ENCODE measurements around the gene NT5DC4.
"Not testable (repeated sequence)": the region's sequence is repeated elsewhere in the genome, so short reads cannot be mapped to it uniquely, and the experiment has no call there.

NT5DC4 gene

GRCh38 chr2:112701052-112701451 is 19.8 kb upstream of the NT5DC4 start:
- no peak for FAIRE-seq

GRCh38 chr2:112703684-112704083 is 17.1 kb upstream of the NT5DC4 start:
- no peak for FAIRE-seq

- no peak for FAIRE-seq
These were observed 15.2 kb upstream of the NT5DC4 start for GRCh38 chr2:112705575-112705974.

GRCh38 chr2:112706170-112706664 is 14.6 kb upstream of the NT5DC4 start:
- FAIRE-seq: no peak

- FAIRE-seq: not testable (repeated sequence)
These were observed 13.9 kb upstream of the NT5DC4 start for GRCh38 chr2:112706947-112707346.

GRCh38 chr2:112708968-112709367 is 11.9 kb upstream of the NT5DC4 start:
- FAIRE-seq: no peak

- FAIRE-seq: no peak
These were observed 11.1 kb upstream of the NT5DC4 start for GRCh38 chr2:112709703-112710102.

GRCh38 chr2:112710956-112711750 is 9.7 kb upstream of the NT5DC4 start:
- no peak for FAIRE-seq

- FAIRE-seq: no peak
These were observed 8.4 kb upstream of the NT5DC4 start for GRCh38 chr2:112712465-112712864.

- FAIRE-seq: no peak
These were observed 7.8 kb upstream of the NT5DC4 start for GRCh38 chr2:112712903-112713584.

- no peak for FAIRE-seq
These were observed 7.3 kb upstream of the NT5DC4 start for GRCh38 chr2:112713585-112713925.

- no peak for FAIRE-seq
These were observed 6.9 kb upstream of the NT5DC4 start for GRCh38 chr2:112713926-112714325.

GRCh38 chr2:112714331-112714730 is 6.5 kb upstream of the NT5DC4 start:
- FAIRE-seq: no peak

- no peak for FAIRE-seq
These were observed 5.8 kb upstream of the NT5DC4 start for GRCh38 chr2:112714836-112715631.

GRCh38 chr2:112716094-112716493 is 4.7 kb upstream of the NT5DC4 start:
- FAIRE-seq: not testable (repeated sequence)

- FAIRE-seq: not testable (repeated sequence)
These were observed 3.9 kb upstream of the NT5DC4 start for GRCh38 chr2:112716826-112717352.

- FAIRE-seq: no peak
These were observed 1.9 kb upstream of the NT5DC4 start for GRCh38 chr2:112718863-112719370.

- no peak for FAIRE-seq
These were observed 1.2 kb downstream of the NT5DC4 start for GRCh38 chr2:112721819-112722522.

GRCh38 chr2:112722816-112723546 is 2.2 kb downstream of the NT5DC4 start:
- no peak for FAIRE-seq

GRCh38 chr2:112723547-112723940 is 2.7 kb downstream of the NT5DC4 start:
- FAIRE-seq: no peak

GRCh38 chr2:112723995-112724394 is 3.2 kb downstream of the NT5DC4 start:
- FAIRE-seq: no peak

All from TTC549 (cell line).